HuH-7 (cell line): ENCODE measurements around the gene SERTM1.

Experiments used
- DNase-seq: peaks from one replicate; pipeline ENCODE4 v3.0.0; 2011; ENCODE audit warnings: low spot score

SERTM1 gene

GRCh38 chr13:36710396-36710795, 36.6 kb downstream of the SERTM1 start:
- no peak for DNase-seq

GRCh38 chr13:36712290-36712689, 38.5 kb downstream of the SERTM1 start:
- DNase-seq: no peak

- no peak for DNase-seq
Observed at GRCh38 chr13:36712770-36713169, 39.0 kb downstream of the SERTM1 start.

- DNase-seq: no peak
Observed at GRCh38 chr13:36713887-36714286, 40.1 kb downstream of the SERTM1 start.

GRCh38 chr13:36715841-36716240, 42.0 kb downstream of the SERTM1 start:
- DNase-seq: no peak

- DNase-seq: no peak
Observed at GRCh38 chr13:36717017-36717416, 43.2 kb downstream of the SERTM1 start.

GRCh38 chr13:36717966-36718545, 44.2 kb downstream of the SERTM1 start:
- no peak for DNase-seq

GRCh38 chr13:36718686-36719085, 44.9 kb downstream of the SERTM1 start:
- no peak for DNase-seq

GRCh38 chr13:36724141-36724540, 50.3 kb downstream of the SERTM1 start:
- DNase-seq: no peak

- no peak for DNase-seq
Observed at GRCh38 chr13:36725936-36726335, 52.1 kb downstream of the SERTM1 start.

- DNase-seq: no peak
Observed at GRCh38 chr13:36728006-36728405, 54.2 kb downstream of the SERTM1 start.

GRCh38 chr13:36736119-36736726, 62.4 kb downstream of the SERTM1 start:
- DNase-seq: peak; percentile 10

GRCh38 chr13:36737524-36738083, 63.8 kb downstream of the SERTM1 start:
- no peak for DNase-seq

GRCh38 chr13:36745436-36745835, 71.6 kb downstream of the SERTM1 start:
- no peak for DNase-seq

- no peak for DNase-seq
Observed at GRCh38 chr13:36746051-36746450, 72.2 kb downstream of the SERTM1 start.
